ENCODE data around the gene FSTL4. TPM values are rescaled to one million over a fixed set of nuclear protein-coding genes. Genes with fewer than 3 reads are reported as not detected.
A peak's percentile ranks its signal among the peaks of the same experiment; 100 is the strongest.

The FSTL4 gene
- total RNA-seq, 2 donors from 2014 or later: not detected

DNA sequence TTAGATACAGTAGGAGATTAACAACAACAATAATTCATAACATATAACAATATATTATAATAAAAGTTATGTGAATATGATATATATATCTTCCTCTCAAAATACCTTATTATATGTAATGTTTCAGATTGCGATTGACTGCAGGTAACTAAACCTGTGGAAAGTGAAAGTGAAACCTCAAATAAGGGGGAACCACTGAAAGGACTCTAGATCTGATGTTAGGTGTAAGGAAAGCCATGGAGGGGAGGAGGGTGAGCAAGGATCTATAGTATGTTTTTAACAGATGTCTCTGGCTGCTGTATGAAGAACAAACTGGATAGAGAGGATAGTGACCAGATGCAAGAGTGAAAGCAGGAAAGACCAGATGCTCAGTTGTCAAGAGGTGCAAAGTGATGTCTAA, 5.8 kb upstream of the FSTL4 start:
- TF ChIP-seq, protein P1, sequence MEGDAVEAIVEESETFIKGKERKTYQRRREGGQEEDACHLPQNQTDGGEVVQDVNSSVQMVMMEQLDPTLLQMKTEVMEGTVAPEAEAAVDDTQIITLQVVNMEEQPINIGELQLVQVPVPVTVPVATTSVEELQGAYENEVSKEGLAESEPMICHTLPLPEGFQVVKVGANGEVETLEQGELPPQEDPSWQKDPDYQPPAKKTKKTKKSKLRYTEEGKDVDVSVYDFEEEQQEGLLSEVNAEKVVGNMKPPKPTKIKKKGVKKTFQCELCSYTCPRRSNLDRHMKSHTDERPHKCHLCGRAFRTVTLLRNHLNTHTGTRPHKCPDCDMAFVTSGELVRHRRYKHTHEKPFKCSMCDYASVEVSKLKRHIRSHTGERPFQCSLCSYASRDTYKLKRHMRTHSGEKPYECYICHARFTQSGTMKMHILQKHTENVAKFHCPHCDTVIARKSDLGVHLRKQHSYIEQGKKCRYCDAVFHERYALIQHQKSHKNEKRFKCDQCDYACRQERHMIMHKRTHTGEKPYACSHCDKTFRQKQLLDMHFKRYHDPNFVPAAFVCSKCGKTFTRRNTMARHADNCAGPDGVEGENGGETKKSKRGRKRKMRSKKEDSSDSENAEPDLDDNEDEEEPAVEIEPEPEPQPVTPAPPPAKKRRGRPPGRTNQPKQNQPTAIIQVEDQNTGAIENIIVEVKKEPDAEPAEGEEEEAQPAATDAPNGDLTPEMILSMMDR (IDR thresholded peaks at IDR 0.05): no peak
- H3K27me3 ChIP-seq: no peaks in the 10 kb centered on the region

DNA sequence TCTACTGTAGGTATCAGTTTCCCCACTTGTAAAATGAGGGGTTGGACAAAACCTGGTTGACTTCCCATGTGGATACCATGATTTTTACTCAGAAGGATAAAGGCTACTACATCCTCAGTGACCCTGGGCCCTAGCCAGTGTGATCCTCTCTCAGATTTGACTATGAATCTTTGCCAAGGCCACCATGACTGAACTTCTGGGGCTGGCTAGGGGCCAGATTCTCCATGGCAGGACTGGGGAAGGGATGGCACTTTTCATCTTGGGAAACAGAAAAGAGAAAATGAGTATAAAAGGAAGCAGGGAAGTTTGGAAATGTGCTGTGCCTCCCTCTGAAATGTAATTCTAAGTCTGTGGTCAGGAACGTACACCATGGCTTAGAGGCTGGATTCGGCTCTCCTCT, 1.4 kb upstream of the FSTL4 start:
- Histone ChIP-seq H3K4me3 (no peak overlapping the region), H3K27ac (no peak overlapping the region), H3K4me1 (peaks cover 0 to 29% of the 10 kb centered on the region in 2 donors), H3K9me3 (no peaks in the 10 kb centered on the region), H3K27me3 (peaks cover 3 to 17% of the 10 kb centered on the region in 2 donors), H3K36me3 (no peaks in the 10 kb centered on the region)
- TF ChIP-seq, protein P1 (IDR thresholded peaks at IDR 0.05): no peak
- DNase-seq (ENCODE audit: low spot score): no peak

More for the DNA sequence above, 5.8 kb upstream of the FSTL4 start:
- Histone ChIP-seq H3K4me3 (no peak overlapping the region), H3K36me3 (no peaks in the 10 kb centered on the region), H3K27ac (no peak overlapping the region), H3K9me3 (no peaks in the 10 kb centered on the region), H3K4me1 (peaks cover 0 to 3% of the 10 kb centered on the region in 2 donors)
- no peak for DNase-seq (ENCODE audit: low spot score)

DNA sequence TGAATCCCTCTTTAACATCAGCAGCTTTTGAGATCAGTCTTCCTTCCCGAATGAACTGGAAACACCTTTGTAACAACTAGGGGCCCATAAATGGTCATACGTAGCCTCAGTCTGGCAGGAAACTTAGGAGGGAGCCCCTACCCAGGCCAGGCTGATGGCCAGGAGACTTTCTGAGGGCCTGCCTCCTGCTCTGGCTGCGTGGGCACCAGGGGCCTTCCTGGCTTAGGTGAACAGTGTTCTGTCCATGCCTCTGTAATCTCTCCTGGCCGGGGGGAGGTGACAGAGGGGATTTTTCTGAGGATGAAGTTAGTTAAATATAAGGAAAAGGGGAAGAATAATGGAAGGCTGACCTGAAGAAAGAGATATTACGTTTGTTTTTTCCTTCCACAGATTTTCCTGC, 843 bp upstream of the FSTL4 start:
- no peaks in the 10 kb centered on the region for H3K36me3 ChIP-seq
- peaks cover 3 to 17% of the 10 kb centered on the region in 2 donors for H3K27me3 ChIP-seq
- TF ChIP-seq, protein P1 (IDR thresholded peaks at IDR 0.05): no peak
- H3K27ac ChIP-seq: no peak overlapping the region
- H3K9me3 ChIP-seq: no peaks in the 10 kb centered on the region
- no peak for DNase-seq (ENCODE audit: low spot score)
- H3K4me3 ChIP-seq: no peak overlapping the region
- peaks cover 0 to 29% of the 10 kb centered on the region in 2 donors for H3K4me1 ChIP-seq

DNA sequence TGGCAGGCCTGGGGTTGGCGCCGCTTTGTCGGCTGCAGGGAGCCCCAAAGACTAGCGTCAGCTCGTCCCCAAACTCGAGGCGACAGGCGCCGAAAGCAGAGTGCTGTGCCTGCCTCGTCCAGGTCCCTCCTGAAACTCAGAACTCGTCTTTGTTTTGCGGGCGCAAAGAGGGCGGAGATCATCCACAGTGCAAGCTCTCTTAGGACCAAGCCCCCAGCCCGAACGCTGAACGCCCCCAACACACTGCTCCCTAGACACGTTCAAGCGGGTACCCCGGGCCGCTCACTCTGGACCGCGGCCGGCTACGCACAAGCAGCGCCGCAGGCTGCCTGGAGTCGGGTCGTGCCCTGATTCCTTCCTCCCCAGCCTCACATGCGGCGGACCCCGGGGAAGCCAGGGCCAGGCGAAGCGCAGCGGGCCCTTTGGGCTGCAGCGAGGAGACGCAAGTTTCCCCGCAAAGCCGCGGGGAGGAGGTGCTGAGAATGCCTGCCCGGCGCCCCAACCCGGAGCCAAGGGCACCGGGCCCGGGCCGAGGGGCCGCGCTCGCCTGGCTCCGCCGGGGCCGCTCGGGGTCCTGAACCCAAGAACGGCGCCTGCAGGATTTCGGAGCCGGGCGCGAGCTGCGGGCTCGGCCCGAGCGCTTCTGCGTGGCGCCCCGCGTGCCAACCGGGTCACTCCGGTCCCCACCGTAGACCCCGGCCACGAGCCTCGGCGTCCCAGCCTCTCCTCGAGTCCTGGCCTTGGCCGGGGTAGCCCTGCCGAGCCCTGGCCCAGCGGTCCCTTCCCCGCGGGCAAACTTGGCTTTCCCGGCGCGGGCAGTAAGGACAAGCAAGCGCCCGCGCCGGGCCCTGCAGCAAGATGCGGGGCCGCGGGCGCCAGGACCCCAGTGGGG, 738 bp downstream of the FSTL4 start:
- TF ChIP-seq, protein P1 (IDR thresholded peaks at IDR 0.05): no peak
- Histone ChIP-seq H3K9me3 (no peaks in the 10 kb centered on the region), H3K4me1 (peaks cover 0 to 29% of the 10 kb centered on the region in 2 donors), H3K36me3 (no peaks in the 10 kb centered on the region), H3K27me3 (peaks cover 3 to 17% of the 10 kb centered on the region in 2 donors), H3K27ac (no peak overlapping the region), H3K4me3 (peak overlapping the region; percentile 18 to 45)
- DNase-seq (ENCODE audit: low spot score): no peak

DNA sequence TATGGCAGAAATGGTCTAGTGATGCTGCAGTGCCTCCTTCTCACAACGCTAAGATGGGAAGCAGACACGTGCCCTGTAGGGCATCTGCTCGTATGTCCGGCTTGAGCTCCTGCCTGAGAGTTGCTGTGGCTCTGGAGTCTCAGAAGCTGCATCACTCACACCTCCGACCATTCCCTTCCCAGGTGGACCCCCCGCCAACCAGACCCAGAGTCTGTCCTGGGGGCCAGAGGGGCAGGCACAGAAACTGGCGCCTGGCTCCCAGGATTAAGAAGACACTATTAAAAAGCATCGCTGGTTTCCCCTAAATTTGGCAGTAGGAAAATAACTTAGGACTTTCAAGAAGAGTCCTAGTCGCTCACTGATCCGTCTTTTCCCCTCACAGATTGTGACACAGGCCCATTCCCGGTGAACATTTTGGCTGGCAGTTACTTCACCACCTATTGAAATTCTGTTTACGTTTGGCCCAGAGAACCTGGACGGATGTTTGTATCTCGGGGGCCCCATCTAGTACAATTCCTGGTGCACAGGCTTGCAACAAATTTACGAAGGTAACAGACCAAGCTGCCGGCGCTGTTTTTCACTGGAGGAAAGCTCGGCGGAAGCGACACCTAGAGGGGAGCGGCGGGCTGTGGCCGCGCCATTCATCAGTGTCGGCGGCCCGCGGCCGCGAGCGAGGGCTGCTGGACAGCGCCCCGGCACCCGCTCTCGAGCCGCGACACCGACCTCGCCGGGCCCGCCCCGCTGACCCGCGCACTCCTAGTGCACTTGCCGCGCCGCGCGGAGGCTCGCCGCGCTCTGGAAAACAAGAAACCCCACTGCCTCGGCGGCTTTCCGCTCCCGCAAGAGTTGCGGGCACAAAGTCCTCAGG, 1.6 kb downstream of the FSTL4 start:
- Histone ChIP-seq H3K4me3 (peak overlapping the region in 1 of 2 donors; percentile 45), H3K27me3 (peaks cover 3 to 17% of the 10 kb centered on the region in 2 donors), H3K4me1 (peaks cover 0 to 31% of the 10 kb centered on the region in 2 donors), H3K9me3 (no peaks in the 10 kb centered on the region), H3K27ac (no peak overlapping the region), H3K36me3 (no peaks in the 10 kb centered on the region)
- DNase-seq (ENCODE audit: low spot score): no peak
- TF ChIP-seq, protein P1 (IDR thresholded peaks at IDR 0.05): peak; percentile 18 to 75
